Heart right ventricle (tissue), 16 donors: ENCODE results near the gene PLIN3. TPM values are rescaled to one million over a fixed set of nuclear protein-coding genes. Genes with fewer than 3 reads are reported as not detected.
"Not testable (repeated sequence)": the region's sequence is repeated elsewhere in the genome, so short reads cannot be mapped to it uniquely, and the experiment has no call there.

ENCODE experiments used
- ATAC-seq, 8 donors: fragments of 200-7000 bp; cut with Tn5 transposase; one replicate each; pipeline ENCODE4 v1.9.1; 2020; ENCODE audit warnings: mild to moderate bottlenecking in 8 of 8, moderate library complexity in 8 of 8, moderate number of reproducible peaks in 1 of 8
- DNase-seq, 2 donors: peaks; one replicate each; pipeline ENCODE4 v3.0.0-alpha.2; 2020
- H3K27ac ChIP-seq, 10 donors: fragments of 200-600 bp; sonication (generic) in 2 of 10; one replicate each; pipeline versions ENCODE4 v1.5.0 to v1.8.0; 2020 to 2022; ENCODE audit warnings: mild to moderate bottlenecking in 3 of 10
- H3K27me3 ChIP-seq, 7 donors: fragments of 200-600 bp; one replicate each; pipeline ENCODE4 v1.8.0; 2021 to 2022; ENCODE audit warnings: mild to moderate bottlenecking in 2 of 7
- H3K36me3 ChIP-seq, 9 donors: fragments of 200-600 bp; sonication (generic) in 1 of 9; one replicate each; pipeline versions ENCODE4 v1.5.0 to v1.8.0; 2020 to 2022; ENCODE audit warnings: mild to moderate bottlenecking in 2 of 9
- H3K4me1 ChIP-seq, 9 donors: fragments of 200-600 bp; sonication (generic) in 1 of 9; one replicate each; pipeline versions ENCODE4 v1.5.0 to v1.8.0; 2020 to 2022; ENCODE audit warnings: mild to moderate bottlenecking in 4 of 9
- H3K4me3 ChIP-seq, 10 donors: fragments of 200-600 bp; sonication (generic) in 2 of 10; one replicate each; pipeline versions ENCODE4 v1.5.0 to v1.8.0; 2020 to 2022; ENCODE audit warnings: mild to moderate bottlenecking in 7 of 10, moderate library complexity in 2 of 10
- H3K9me3 ChIP-seq, 11 donors: fragments of 200-600 bp in 10 of 11; sonication (generic) in 2 of 11; one replicate each; pipeline versions ENCODE4 v1.5.0 to v1.8.0; 2013 to 2022; ENCODE audit warnings: mild to moderate bottlenecking in 2 of 11, control low read depth in 1 of 11, moderate library complexity in 1 of 11
- CTCF ChIP-seq, 9 donors: fragments of 200-600 bp; sonication (generic) in 2 of 9; IDR thresholded peaks; one replicate each; pipeline versions ENCODE4 v1.5.0 to v1.8.0; 2021 to 2022; ENCODE audit warnings: antibody characterized with exemption in 9 of 9, mild to moderate bottlenecking in 5 of 9, moderate library complexity in 1 of 9
- WGBS, 2 donors: extraction: QIAGEN DNeasy Blood & Tissue Kit; methylation state at CpG; one replicate each; pipeline ENCODE4 v1.1.7; 2013; ENCODE audit warnings: inconsistent platforms in 1 of 2; 5-methylcytosine and 5-hydroxymethylcytosine counted together
- intact Hi-C, 10 donors: fragments of 100-400 bp; cut with DNase I; formaldehyde crosslinking; loops; one replicate each; pipeline versions ENCODE4 v1.11.1 to v1.14.2; 2022
- polyA plus RNA-seq, 2 donors: library from polyadenylated mRNA; stranded (reverse); fragments of 200-250 nt; gene quantifications; one replicate each; pipeline ENCODE4 v1.2.3, GENCODE V29; 2013
- total RNA-seq, 10 donors: library from RNA; stranded (reverse); fragmentation: NEBNext Ultra II Directional in 3 of 10; extraction: Animal tissue kit (Norgen Biotek cat#: 25700) in 3 of 10; gene quantifications; one replicate each; pipeline versions ENCODE4 v1.2.1 to v1.2.4, GENCODE V29; 2021 to 2023
- donor health status: Arrhythmogenic right ventricular cardiomyopathy.
- donor health status: ischemic (EF 13 %, LVEDD 7.1; RV severe dilation, severe dysfunction).
- donor health status: healthy with polysubstance abuse.
- donor health status: DM: no; HTN: yes; CAD: no.
- donor health status: DM: no; HTN: no; CAD: no.
- donor health status: ischemic (EF 25% LVEDD 6.9; RV normal size, moderate dysfunction).
- donor health status: ischemic (EF 25% LVEDD 5.7; RV mildly dilated, moderate dysfunction).
- donor health status: healthy.
- donor health status: DM: yes; HTN: yes; CAD: no.
- donor health status: Ischemic cardiomyopathy.
- donor health status: ischemic (EF 35%, LVEDD 5.7; RV mildly dilated, moderate dysfunction).
- donor health status: nonischemic (EF 11% LVEDD 7.7; RV severe dilation, severe dysfunction).
- donor health status: DM: yes; HTN: yes; CAD: no.
- donor health status: PGD.
- donor health status: ischemic (EF 29% LVEDD 5.4; RV normal size, mild dysfunction).
- donor health status: nonischemic (EF 23%, LVEDD 6.1; RV moderate dilation, normal function).

PLIN3 gene
- total and polyA plus RNA-seq, 12 donors, result 7.2 to 52.9 (median 26.0) TPM

- H3K27ac ChIP-seq, result no peak within 1 kb of the TSS
- no peak for TF ChIP-seq CTCF (IDR thresholded peaks at IDR 0.05)
- no peaks in the 10 kb centered on the region for H3K36me3 ChIP-seq
- intact Hi-C loops, result no loop called here
- no peaks in the 10 kb centered on the region for H3K4me1 ChIP-seq
- ATAC-seq (no peak), DNase-seq (no peak)
- no peak within 1 kb of the TSS for H3K4me3 ChIP-seq
- H3K27me3 ChIP-seq, result no peaks in the 10 kb centered on the region
- no peaks in the 10 kb centered on the region for H3K9me3 ChIP-seq
- WGBS, 2 donors, result 78 to 79% methylated on average over 7 of the region's 7 CpGs
Observed at GRCh38 chr19:4902796-4903195, 35.3 kb upstream of the PLIN3 start, which contains the start of gene ARRDC5. ARRDC5 (minus strand) TSS chr19:4902896; CDS start chr19:4902825, 71 bp downstream.

- ATAC-seq, H3K27ac ChIP-seq, H3K4me1 ChIP-seq, H3K4me3 ChIP-seq, DNase-seq, intact Hi-C loops, H3K36me3 ChIP-seq, H3K9me3 ChIP-seq, H3K27me3 ChIP-seq: not testable (repeated sequence)
- 87 to 89% methylated on average over 13 of the region's 13 CpGs for WGBS, 2 donors
Observed at GRCh38 chr19:4900879-4901278, 33.4 kb upstream of the PLIN3 start.

GRCh38 chr19:4897146-4897545 is 29.7 kb upstream of the PLIN3 start:
- WGBS, 2 donors, result 92 to 96% methylated on average over 7 of the region's 7 CpGs
- Histone ChIP-seq H3K4me3 (no peak overlapping the region), H3K4me1 (peaks cover 0 to 13% (median 4%) of the 10 kb centered on the region in 9 donors), H3K27me3 (peaks cover 0 to 3% (median 0%) of the 10 kb centered on the region in 7 donors), H3K36me3 (no peaks in the 10 kb centered on the region), H3K9me3 (no peaks in the 10 kb centered on the region), H3K27ac (no peak overlapping the region)
- intact Hi-C loops, result no loop called here
- ATAC-seq (no peak), DNase-seq (no peak)
- no peak for TF ChIP-seq CTCF (IDR thresholded peaks at IDR 0.05)

- ATAC-seq (no peak), DNase-seq (no peak)
- TF ChIP-seq CTCF (IDR thresholded peaks at IDR 0.05), result no peak
- Histone ChIP-seq H3K4me1 (peaks cover 0 to 13% (median 4%) of the 10 kb centered on the region in 9 donors), H3K36me3 (no peaks in the 10 kb centered on the region), H3K27ac (no peak overlapping the region), H3K4me3 (no peak overlapping the region), H3K9me3 (no peaks in the 10 kb centered on the region), H3K27me3 (peaks cover 0 to 7% (median 0%) of the 10 kb centered on the region in 7 donors)
- 50 to 57% methylated on average over 3 of the region's 3 CpGs for WGBS, 2 donors
- intact Hi-C loops, result no loop called here
Observed at GRCh38 chr19:4896372-4896771, 28.9 kb upstream of the PLIN3 start.

GRCh38 chr19:4892962-4893361 is 25.5 kb upstream of the PLIN3 start:
- 94% methylated on average over 11 of the region's 11 CpGs for WGBS, 2 donors

More at GRCh38 chr19:4892962-4893361, 25.5 kb upstream of the PLIN3 start:
- H3K27ac ChIP-seq, H3K27me3 ChIP-seq, H3K36me3 ChIP-seq, H3K9me3 ChIP-seq, H3K4me3 ChIP-seq, intact Hi-C loops, ATAC-seq, DNase-seq: not testable (repeated sequence)
- peaks cover 0 to 13% (median 4%) of the 10 kb centered on the region in 9 donors for H3K4me1 ChIP-seq
